Upper lobe of left lung (tissue), 6 donors: ENCODE results near the gene PPP1R12B. TPM values are rescaled to one million over a fixed set of nuclear protein-coding genes. Genes with fewer than 3 reads are reported as not detected.

Experiments used
- ATAC-seq, 2 donors: fragments of 200-7000 bp; cut with Tn5 transposase; one replicate each; pipeline ENCODE4 v1.9.1; 2022; ENCODE audit warnings: mild to moderate bottlenecking in 2 of 2, moderate library complexity in 2 of 2; ENCODE audit not compliant: low FRiP score in 2 of 2
- DNase-seq, 2 donors: peaks; one replicate each; pipeline ENCODE4 v3.0.0-alpha.2; 2019 to 2020
- H3K27ac ChIP-seq, 4 donors: fragments of 200-600 bp; sonication (generic); one replicate each; pipeline ENCODE4 v1.5.1; 2016 to 2019
- H3K27me3 ChIP-seq, 4 donors: fragments of 200-600 bp; sonication (generic); one replicate each; pipeline ENCODE4 v1.5.1; 2017 to 2019
- H3K36me3 ChIP-seq, 4 donors: fragments of 200-600 bp; sonication (generic); one replicate each; pipeline ENCODE4 v1.5.1; 2016 to 2019
- H3K4me1 ChIP-seq, 4 donors: fragments of 200-600 bp; sonication (generic); one replicate each; pipeline ENCODE4 v1.5.1; 2018 to 2019
- H3K4me3 ChIP-seq, 4 donors: fragments of 200-600 bp; sonication (generic); one replicate each; pipeline ENCODE4 v1.5.1; 2017 to 2019; ENCODE audit warnings: mild to moderate bottlenecking in 2 of 4, moderate library complexity in 1 of 4
- H3K9me3 ChIP-seq, 4 donors: fragments of 200-600 bp; sonication (generic); one replicate each; pipeline ENCODE4 v1.5.1; 2018 to 2019
- EP300 ChIP-seq, 4 donors: sonication (generic); formaldehyde crosslinking; IDR thresholded peaks; one replicate each; pipeline ENCODE4 v1.5.1; 2017; ENCODE audit warnings: antibody characterized with exemption in 4 of 4, control low read depth in 2 of 4
- POLR2A ChIP-seq, 4 donors: fragments of 450-650 bp; IDR thresholded peaks; one replicate each; pipeline ENCODE4 v1.5.1; 2016 to 2017; ENCODE audit warnings: antibody characterized with exemption in 4 of 4, mild to moderate bottlenecking in 2 of 4
- POLR2AphosphoS5 ChIP-seq, 2 donors: sonication (generic); formaldehyde crosslinking; IDR thresholded peaks; one replicate each; pipeline ENCODE4 v1.5.1; 2017; ENCODE audit warnings: antibody characterized with exemption in 2 of 2
- whole genome bisulfite sequencing, 2 donors: methylation state at CpG; one replicate each; pipeline ENCODE4 v1.1.5; 2017 to 2018; 5-methylcytosine and 5-hydroxymethylcytosine counted together
- small RNA-seq, 4 donors: library from RNA; depleted of rRNA; stranded (forward); fragments of <200 nt; gene quantifications; one replicate each; pipeline ENCODE3, GENCODE V24; 2016
- total RNA-seq, 6 donors: library from RNA; depleted of rRNA in 4 of 6; stranded (reverse); fragments of >200 nt in 4 of 6; gene quantifications; one replicate each; pipeline versions ENCODE4 v1.1.0 to v1.2.1, GENCODE V29; 2016 to 2021
- TF ChIP-seq, protein P1 (sequence below), 6 experiments: fragments of 450-650 bp in 4 of 6; fragments of 200-600 bp in 2 of 6; sonication (generic) in 2 of 6; IDR thresholded peaks; one replicate each; pipeline ENCODE4 v1.5.1; 2016 to 2019; ENCODE audit warnings: antibody characterized with exemption in 6 of 6
- donor health status: DM: no; HTN: no; CAD: no; lungs with moderate emphysema.
- donor health status: DM: no; HTN: yes; CAD: no; lungs with severe emphysema.

PPP1R12B gene
- total RNA-seq, 6 donors from 2014 or later: 27.6 to 120 (median 40.5) TPM

DNA sequence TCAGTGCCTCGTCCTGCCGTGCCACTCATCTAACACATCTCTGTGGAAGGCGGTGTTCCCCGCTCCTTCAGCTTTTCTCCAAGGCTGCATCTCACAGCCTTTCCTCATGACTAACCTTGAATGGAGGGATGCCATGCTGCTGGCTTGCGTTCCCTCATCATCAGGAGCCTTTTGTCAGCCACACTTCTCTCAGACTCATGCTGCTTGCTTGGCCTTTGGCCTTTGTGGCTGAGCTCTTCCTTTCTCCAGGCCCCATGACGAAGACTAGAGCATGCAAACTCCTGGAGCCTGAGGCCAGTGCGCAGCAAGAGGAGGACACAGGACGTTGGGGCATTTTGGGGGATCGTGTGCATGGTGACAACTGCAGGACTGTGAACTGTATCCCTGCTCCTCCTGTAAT lies 291.0 kb downstream of the PPP1R12B start:
- Histone ChIP-seq H3K27ac (no peak overlapping the region), H3K27me3 (peaks cover 0 to 26% (median 16%) of the 10 kb centered on the region in 4 donors), H3K36me3 (no peaks in the 10 kb centered on the region), H3K4me1 (peaks cover 17 to 28% (median 23%) of the 10 kb centered on the region in 4 donors), H3K4me3 (no peak overlapping the region), H3K9me3 (no peaks in the 10 kb centered on the region)
- 67 to 76% methylated on average over 9 of the region's 9 CpGs for WGBS, 2 donors
- DNase-seq (no peak), ATAC-seq (no peak)
- no peak for TF ChIP-seq POLR2AphosphoS5 (IDR thresholded peaks at IDR 0.05)
- no peak for TF ChIP-seq EP300 (IDR thresholded peaks at IDR 0.05)
- TF ChIP-seq, protein P1, sequence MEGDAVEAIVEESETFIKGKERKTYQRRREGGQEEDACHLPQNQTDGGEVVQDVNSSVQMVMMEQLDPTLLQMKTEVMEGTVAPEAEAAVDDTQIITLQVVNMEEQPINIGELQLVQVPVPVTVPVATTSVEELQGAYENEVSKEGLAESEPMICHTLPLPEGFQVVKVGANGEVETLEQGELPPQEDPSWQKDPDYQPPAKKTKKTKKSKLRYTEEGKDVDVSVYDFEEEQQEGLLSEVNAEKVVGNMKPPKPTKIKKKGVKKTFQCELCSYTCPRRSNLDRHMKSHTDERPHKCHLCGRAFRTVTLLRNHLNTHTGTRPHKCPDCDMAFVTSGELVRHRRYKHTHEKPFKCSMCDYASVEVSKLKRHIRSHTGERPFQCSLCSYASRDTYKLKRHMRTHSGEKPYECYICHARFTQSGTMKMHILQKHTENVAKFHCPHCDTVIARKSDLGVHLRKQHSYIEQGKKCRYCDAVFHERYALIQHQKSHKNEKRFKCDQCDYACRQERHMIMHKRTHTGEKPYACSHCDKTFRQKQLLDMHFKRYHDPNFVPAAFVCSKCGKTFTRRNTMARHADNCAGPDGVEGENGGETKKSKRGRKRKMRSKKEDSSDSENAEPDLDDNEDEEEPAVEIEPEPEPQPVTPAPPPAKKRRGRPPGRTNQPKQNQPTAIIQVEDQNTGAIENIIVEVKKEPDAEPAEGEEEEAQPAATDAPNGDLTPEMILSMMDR (IDR thresholded peaks at IDR 0.05): no peak
- TF ChIP-seq POLR2A (IDR thresholded peaks at IDR 0.05): no peak

DNA sequence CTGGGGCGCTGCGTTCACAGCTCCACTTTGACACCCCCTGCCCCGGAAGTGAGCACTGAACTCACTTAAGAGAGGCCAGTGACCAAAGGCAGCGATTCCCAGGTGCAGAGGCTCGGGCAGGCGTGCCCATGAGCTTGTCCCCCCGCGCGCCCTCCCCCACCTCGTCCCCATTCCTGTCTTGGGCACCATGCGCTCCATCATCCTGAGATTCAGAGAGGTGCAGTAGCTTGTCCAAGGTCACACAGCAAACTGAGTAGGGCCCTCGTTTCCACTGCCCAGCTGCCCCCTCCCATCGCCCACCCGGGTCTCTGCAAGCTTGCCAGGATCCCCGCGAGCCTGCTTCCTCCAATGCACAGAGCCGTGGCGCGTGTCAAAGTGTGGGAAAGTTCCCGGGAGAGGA lies 293.7 kb downstream of the PPP1R12B start:
- DNase-seq (no peak), ATAC-seq (no peak)
- peaks cover 0 to 28% (median 16%) of the 10 kb centered on the region in 4 donors for H3K27me3 ChIP-seq
- H3K9me3 ChIP-seq: no peaks in the 10 kb centered on the region
- WGBS, 2 donors: 32 to 34% methylated on average over 16 to 17 of the region's 20 CpGs
- no peak overlapping the region for H3K27ac ChIP-seq
- no peaks in the 10 kb centered on the region for H3K36me3 ChIP-seq
- TF ChIP-seq, protein P1 (IDR thresholded peaks at IDR 0.05): no peak
- no peak for TF ChIP-seq EP300 (IDR thresholded peaks at IDR 0.05)
- no peak for TF ChIP-seq POLR2A (IDR thresholded peaks at IDR 0.05)
- TF ChIP-seq POLR2AphosphoS5 (IDR thresholded peaks at IDR 0.05): no peak
- peaks cover 17 to 31% (median 23%) of the 10 kb centered on the region in 4 donors for H3K4me1 ChIP-seq
- H3K4me3 ChIP-seq: peak overlapping the region in 2 of 4 donors; percentile 25 to 40

Small RNAs within 50 kb of the gene (small RNA-seq; reads per million reads assigned to genes)
- 0 reads per million in 4 donors for gene AC099336.2
- gene RF00156: 0 reads per million in 4 donors
- 0 reads per million in 4 donors for gene RNU6-89P

Other genes starting within 250 kb of the PPP1R12B start
- gene GPR37L1, start 225.8 kb upstream of the PPP1R12B start, total RNA-seq: under 1 TPM in 3 of 6 donors, not detected in 3; under 0.01 to 0.07 (median 0.03) TPM
- 10 to 100 TPM; 65.7 to 96.3 (median 88.4) TPM for gene ARL8A, start 204.0 kb upstream of the PPP1R12B start, total RNA-seq
- 1 to 10 TPM; 4.6 to 9.3 (median 7.7) TPM for gene PTPN7, start 188.1 kb upstream of the PPP1R12B start, total RNA-seq
- 1 to 10 TPM in 3 of 6 donors, under 1 TPM in 3; 0.46 to 5.2 (median 1.1) TPM for gene LGR6, start 154.9 kb upstream of the PPP1R12B start, total RNA-seq
- gene UBE2T, start 6.8 kb upstream of the PPP1R12B start, total RNA-seq: 1 to 10 TPM in 5 of 6 donors, not detected in 1; 1.6 to 5.5 (median 4.6) TPM